Breast epithelium (tissue), 3 donors: Measurements from ENCODE around the gene TMEM179.

Source experiments
- POLR2AphosphoS5 ChIP-seq, 3 donors: sonication (generic); formaldehyde crosslinking; IDR thresholded peaks; one replicate each; pipeline ENCODE4 v1.6.1; 2017; ENCODE audit warnings: antibody characterized with exemption in 3 of 3
- TF ChIP-seq, protein P1 (sequence below), 3 donors: fragments of 450-650 bp; IDR thresholded peaks; one replicate each; pipeline ENCODE4 v1.5.1; 2016 to 2017; ENCODE audit warnings: antibody characterized with exemption in 3 of 3, mild to moderate bottlenecking in 3 of 3, moderate library complexity in 3 of 3

DNA sequence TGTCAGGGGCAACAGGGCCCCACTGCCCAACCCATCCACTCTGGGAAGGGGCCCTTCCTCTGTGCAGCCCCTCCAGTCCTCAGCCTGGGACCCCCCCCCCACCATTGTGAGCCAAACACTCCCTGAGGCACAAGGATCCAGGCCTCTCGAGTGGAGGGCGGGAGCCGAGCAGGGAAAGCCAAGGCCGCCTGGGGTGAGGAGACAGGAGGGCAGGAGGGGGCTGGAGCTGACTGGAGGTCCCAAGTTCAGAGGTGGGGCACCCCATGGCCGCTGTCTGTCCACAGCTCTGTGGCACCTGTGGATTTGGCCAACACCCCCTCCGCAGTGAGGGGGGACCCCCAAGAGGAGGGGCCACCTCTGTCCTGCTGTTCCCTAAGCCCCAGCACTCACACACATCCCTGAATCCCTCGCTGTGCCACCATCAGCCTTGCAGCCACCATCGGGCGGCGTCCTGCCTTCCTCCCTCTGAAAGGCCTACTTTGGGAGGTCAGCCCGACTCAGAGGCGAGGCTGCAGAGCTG is 50.4 kb downstream of the TMEM179 start:
- TF ChIP-seq, protein P1, sequence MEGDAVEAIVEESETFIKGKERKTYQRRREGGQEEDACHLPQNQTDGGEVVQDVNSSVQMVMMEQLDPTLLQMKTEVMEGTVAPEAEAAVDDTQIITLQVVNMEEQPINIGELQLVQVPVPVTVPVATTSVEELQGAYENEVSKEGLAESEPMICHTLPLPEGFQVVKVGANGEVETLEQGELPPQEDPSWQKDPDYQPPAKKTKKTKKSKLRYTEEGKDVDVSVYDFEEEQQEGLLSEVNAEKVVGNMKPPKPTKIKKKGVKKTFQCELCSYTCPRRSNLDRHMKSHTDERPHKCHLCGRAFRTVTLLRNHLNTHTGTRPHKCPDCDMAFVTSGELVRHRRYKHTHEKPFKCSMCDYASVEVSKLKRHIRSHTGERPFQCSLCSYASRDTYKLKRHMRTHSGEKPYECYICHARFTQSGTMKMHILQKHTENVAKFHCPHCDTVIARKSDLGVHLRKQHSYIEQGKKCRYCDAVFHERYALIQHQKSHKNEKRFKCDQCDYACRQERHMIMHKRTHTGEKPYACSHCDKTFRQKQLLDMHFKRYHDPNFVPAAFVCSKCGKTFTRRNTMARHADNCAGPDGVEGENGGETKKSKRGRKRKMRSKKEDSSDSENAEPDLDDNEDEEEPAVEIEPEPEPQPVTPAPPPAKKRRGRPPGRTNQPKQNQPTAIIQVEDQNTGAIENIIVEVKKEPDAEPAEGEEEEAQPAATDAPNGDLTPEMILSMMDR (IDR thresholded peaks at IDR 0.05) = no peak
- TF ChIP-seq POLR2AphosphoS5 (IDR thresholded peaks at IDR 0.05) = no peak
